Stimulated activated CD4-positive, alpha-beta T cell treated with anti-CD3 and anti-CD28 coated beads, TNF-alpha, amount 100 ng/mL, for 4 hours (primary cell): ENCODE data around the gene ZFP36.
"Not testable (repeated sequence)": the region's sequence is repeated elsewhere in the genome, so short reads cannot be mapped to it uniquely, and the experiment has no call there.

Experiments
- DNase-seq, 3 experiments: peaks; one replicate each; pipeline ENCODE4 v3.0.0-alpha.2; 2020; ENCODE audit warnings: low read depth in 3 of 3

ZFP36 gene, protein sequence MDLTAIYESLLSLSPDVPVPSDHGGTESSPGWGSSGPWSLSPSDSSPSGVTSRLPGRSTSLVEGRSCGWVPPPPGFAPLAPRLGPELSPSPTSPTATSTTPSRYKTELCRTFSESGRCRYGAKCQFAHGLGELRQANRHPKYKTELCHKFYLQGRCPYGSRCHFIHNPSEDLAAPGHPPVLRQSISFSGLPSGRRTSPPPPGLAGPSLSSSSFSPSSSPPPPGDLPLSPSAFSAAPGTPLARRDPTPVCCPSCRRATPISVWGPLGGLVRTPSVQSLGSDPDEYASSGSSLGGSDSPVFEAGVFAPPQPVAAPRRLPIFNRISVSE

GRCh38 chr19:39406656-39407409 is at the start of gene ZFP36:
ZFP36 (plus strand) TSS chr19:39406847; CDS start chr19:39406905, 58 bp downstream.
- DNase-seq = peak; percentile 77 to 85 (median 79)

- no peak for DNase-seq
Measured at GRCh38 chr19:39359026-39359425, 47.6 kb upstream of the ZFP36 start.

DNA sequence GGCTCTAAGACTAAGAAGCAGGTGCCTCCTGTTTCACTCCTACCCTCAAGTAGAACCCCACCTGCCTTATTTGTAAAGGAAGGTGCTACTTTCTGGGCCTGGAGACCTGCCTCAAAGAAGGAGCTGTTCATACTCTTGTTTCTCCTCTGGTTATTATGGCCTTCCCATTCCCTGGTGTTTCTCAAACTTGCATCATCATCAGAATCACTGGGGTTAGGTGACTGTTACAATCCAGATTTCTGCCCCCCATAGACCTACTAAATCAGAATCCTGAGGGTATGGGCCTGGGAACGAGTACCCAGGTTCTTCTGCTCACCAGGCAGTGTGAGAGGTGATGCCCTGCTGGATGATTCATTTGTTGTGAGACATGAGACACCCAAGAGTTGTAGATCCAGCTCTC is 46.0 kb upstream of the ZFP36 start:
- DNase-seq = no peak

GRCh38 chr19:39362682-39363657 is 43.7 kb upstream of the ZFP36 start:
- no peak for DNase-seq

GRCh38 chr19:39363901-39364457 is 42.7 kb upstream of the ZFP36 start:
- DNase-seq = no peak

DNA sequence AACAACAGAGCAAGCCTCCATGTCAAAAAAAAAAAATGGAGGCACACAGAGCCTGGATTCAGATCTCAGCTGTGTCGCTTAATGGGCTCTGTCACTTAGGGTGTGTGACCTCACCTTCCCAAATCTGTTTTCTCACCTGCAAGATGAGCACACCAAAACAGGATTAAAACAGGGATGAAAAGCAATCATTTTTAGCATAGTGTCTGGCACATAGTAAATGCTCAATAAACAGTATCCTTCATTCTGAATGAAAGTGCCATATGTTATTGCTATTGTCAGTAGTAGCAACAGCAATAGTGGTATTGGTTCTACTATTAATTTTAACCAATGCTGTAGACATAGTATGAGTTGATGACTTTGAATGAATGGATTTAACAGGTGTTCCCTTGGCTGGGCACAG is 41.1 kb upstream of the ZFP36 start:
- no peak for DNase-seq

DNA sequence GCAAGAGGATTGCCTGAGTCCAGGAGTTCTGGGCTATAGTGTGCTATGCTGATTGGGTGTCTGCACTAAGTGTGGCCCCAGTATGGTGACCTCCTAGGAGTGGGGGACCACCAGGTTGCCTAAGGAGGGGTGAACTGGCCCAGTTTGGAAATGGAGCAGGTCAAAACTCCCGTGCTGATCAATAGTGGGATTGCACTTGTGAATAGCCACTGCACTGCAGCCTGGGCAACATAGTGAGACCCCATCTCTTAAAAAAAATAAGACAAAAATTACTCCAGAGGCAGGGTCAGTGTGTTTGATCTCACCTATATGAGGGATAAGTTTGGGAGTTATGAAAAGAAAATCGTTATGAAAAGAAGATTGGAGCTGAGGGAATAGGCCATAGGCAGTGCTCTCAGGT is 37.4 kb upstream of the ZFP36 start:
- no peak for DNase-seq

DNA sequence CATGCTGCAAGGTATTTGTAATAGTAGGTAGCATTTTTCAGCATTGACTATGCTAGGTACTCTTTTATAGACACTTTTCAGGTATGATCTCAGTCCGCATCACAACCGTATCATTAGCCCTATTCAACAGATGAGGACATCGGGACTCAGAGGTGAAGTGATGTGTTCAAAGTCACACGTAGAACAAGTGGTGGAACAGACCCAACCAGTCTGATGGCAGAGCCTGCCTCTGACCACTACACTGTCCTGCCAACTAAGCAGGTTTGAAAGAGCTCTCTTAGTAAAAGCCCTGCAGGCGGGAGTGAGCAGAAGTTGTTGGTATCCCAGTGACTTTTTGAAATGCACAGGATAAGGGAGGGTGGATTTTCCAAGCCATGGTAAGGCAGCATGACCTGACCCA is 35.9 kb upstream of the ZFP36 start:
- DNase-seq = no peak

DNA sequence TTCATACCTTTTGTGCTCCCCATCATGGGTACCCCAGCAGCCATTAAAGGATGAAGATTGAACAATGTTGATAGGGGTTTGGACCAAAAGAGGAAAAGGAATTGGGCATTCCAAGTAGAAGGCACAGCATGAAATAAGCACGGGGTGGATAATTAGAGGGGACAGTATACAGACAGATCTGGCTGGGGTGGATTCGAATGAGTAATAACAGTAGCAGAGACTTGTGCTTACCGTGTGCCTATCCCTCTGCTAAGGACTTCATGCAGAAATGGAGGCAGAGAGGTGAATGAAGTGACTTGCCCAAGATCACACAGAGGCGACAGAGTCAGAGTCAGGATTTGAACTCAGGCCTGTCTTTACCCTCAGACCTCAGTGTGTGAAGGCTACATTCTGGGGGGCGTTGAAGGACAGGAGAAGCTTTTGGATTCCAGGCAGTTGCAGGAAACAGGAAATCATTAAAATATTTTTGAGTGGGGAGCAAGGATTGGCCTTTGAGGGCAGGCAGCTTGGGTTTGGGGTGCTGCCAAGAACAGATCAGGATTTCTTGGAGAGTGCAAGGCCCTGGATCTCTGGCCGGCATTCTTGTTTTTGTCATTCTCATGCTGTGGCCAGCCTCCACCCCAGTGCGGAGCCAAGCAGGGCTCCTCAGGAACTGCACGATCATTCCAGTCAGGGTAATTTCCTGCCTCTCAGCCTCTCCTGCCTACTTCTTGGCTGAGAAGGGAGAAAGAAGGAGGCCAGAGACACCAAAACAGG is 34.4 kb upstream of the ZFP36 start:
- no peak for DNase-seq

GRCh38 chr19:39372941-39373340 is 33.7 kb upstream of the ZFP36 start:
- DNase-seq = no peak

DNA sequence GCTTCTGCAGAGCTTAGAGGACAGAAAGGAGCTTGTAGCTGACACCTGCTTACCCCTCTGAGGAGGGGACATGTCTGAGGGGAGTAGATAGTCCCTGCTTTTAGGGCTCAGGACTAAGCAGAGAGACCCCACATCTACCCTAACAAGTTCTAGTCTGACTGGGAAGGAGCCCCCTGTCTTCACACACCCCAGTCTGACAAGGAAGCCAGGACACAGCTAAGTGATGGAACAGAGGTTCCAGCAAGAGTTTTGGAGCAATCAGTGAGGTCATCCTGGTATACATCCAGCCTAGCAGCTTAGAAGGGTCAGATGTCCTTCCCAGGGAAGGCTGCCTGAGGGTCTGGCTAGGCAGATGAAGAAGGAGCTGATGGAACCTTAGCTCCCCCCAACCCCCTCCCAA is 30.7 kb upstream of the ZFP36 start:
- no peak for DNase-seq

DNA sequence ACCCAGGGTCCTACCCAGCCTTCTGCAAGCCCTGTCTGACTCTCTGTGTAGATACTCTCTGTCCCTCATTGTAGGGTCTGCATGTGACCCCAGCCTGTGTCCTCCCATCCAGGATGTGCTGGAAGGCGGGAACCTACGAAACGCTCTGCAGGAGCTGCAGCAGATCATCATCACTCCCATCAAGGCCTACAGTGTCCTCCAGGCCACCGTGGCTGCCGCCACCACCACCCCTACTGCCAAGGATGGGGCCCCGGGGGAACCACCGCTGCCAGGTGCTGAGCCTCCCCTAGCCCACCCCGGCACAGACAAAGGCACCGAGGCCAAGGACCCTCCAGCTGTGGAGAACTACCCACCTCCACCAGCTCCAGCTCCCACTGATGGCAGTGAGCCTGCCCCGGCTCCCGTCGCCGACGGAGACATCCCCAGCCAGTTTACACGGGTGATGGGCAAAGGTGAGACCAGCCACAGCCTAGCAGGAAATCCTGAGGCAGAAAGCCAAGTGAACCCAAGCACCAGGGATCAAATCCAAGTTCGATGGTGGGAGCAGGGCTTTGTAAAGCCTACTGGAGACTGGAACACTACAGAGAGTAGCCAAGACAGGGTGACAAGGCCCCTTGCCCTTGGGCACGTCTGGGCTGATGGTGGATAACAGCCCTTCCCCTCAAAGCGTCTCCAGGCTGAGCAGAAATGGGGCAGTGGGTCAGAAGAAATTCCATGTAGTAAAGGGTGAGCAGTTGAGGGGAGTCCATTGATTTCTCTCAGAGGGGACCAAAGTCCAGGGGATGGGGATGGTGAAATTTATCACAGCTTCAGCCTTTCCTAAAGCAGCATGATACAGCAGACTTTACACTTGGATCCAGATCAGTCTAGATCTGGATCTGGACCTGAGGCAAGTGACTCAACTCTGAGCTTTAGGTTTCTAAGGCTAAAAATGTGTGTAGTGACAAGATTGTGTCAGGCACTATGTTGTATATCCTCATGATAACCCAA is 29.0 kb upstream of the ZFP36 start:
- DNase-seq = no peak

GRCh38 chr19:39379366-39379765 is 27.3 kb upstream of the ZFP36 start:
- DNase-seq = not testable (repeated sequence)

DNA sequence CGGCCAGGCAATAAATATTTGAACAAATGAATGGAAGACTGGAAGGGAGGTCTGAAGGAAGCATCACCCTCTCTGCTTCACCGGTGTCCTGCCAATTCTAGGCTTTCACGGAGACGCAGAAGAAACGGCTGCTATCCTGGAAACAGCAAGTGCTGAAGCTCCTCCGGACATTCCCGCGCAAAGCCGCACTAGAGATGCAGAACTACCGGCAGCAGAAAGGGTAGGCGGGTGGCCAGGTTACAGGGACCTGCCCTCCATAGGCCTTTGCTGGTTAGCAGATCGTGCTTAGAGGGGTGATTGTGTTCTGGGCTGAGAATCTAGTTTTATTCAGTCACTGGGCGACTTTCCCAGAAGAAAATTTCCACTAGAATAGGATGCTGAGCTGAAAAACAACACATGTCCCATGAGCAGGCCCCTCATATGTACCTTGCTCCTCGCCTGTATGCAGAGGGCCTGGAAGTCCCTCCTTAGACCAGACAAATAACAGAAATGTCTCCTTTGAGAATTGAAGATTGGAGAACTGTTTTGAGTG is 26.7 kb upstream of the ZFP36 start:
- no peak for DNase-seq

DNA sequence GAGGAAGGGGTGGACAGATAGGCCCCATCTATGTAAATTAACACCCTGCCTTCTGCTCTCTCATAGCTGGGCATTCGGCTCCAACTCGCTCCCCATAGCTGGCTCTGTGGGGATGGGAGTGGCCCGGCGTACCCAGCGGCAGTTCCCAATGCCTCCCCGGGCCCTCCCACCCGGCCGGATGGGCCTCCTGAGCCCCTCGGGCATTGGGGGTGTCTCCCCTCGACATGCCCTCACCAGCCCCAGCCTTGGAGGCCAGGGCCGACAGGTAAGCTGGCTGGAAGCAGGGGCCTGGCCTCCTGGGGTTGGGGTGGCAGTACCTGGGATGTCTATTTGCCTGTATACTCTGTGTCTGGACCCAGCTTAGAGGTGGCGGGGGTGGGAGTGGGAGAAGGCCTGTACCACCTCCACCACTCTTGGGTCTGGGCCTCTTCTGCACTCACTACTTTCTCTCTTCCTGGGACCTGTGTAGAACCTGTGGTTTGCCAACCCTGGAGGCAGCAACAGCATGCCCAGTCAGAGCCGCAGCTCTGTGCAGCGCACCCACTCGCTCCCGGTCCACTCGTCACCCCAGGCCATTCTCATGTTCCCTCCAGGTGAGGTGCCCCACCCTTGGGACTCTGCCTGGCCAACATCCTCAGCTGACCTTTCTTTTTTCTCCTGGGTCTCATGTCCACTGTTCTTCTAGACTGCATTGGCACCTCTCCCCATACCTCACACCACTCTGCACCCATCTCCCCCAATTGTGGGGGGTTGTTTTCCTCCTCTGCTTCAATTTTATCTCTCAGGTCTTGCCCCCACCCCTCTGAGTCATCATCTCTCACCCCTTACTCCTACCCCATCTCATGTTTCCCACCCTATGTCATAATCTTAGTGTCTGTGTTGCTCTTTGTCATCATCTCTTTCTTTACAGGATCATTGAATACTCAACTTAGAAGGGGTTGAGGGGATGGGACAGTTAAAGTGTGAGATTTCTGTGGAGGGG is 25.8 kb upstream of the ZFP36 start:
- DNase-seq = no peak

GRCh38 chr19:39381910-39382611 is 24.6 kb upstream of the ZFP36 start:
- no peak for DNase-seq

GRCh38 chr19:39382991-39383828 is 23.4 kb upstream of the ZFP36 start:
- DNase-seq = no peak
